Prostate gland (tissue), 2 donors: ENCODE measurements around the gene STK38. TPM values are rescaled to one million over a fixed set of nuclear protein-coding genes. Genes with fewer than 3 reads are reported as not detected.

Experiments
- DNase-seq: peaks from one replicate; pipeline ENCODE4 v3.0.0-alpha.2; 2019; ENCODE audit warnings: low spot score
- H3K27ac ChIP-seq, 2 donors: fragments of 200-600 bp; sonication (generic); 2 replicates each; pipeline ENCODE4 v1.5.1; 2017 to 2019
- H3K27me3 ChIP-seq: fragments of 200-600 bp; sonication (generic); replicated peaks from 2 replicates; pipeline ENCODE4 v1.5.1; 2019; ENCODE audit not compliant: insufficient read depth
- H3K36me3 ChIP-seq, 2 donors: fragments of 200-600 bp; sonication (generic); 1 replicate in 1 of 2; 2 replicates in 1 of 2; pipeline versions ENCODE4 v1.5.1 to v1.8.1; 2017 to 2019
- H3K4me1 ChIP-seq: fragments of 200-600 bp; sonication (generic); replicated peaks from 2 replicates; pipeline ENCODE4 v1.5.1; 2019
- H3K4me3 ChIP-seq, 2 donors: fragments of 200-600 bp; sonication (generic); 2 replicates each; pipeline ENCODE4 v1.5.1; 2017 to 2019
- H3K9me3 ChIP-seq: fragments of 200-600 bp; sonication (generic); 2 replicates; pipeline ENCODE4 v1.5.1; 2017
- POLR2A ChIP-seq: fragments of 450-650 bp; IDR thresholded peaks from one replicate; pipeline ENCODE4 v1.6.1; 2016; ENCODE audit warnings: antibody characterized with exemption, mild to moderate bottlenecking
- POLR2AphosphoS5 ChIP-seq: sonication (generic); formaldehyde crosslinking; IDR thresholded peaks from one replicate; pipeline ENCODE4 v1.6.1; 2017; ENCODE audit warnings: antibody characterized with exemption
- WGBS: methylation state at CpG from one replicate; pipeline ENCODE4 v1.1.5; 2018; 5-methylcytosine and 5-hydroxymethylcytosine counted together
- intact Hi-C: fragments of 100-400 bp; cut with DNase I; formaldehyde crosslinking; loops from one replicate; pipeline ENCODE4 v1.14.2; 2022
- total RNA-seq, 2 donors: library from RNA; depleted of rRNA; stranded (reverse); fragments of >200 nt; gene quantifications; one replicate each; pipeline ENCODE4 v1.1.0, GENCODE V29; 2016
- TF ChIP-seq, protein P1 (sequence below), 4 experiments: fragments of 200-600 bp in 2 of 4; fragments of 450-650 bp in 2 of 4; sonication (generic) in 2 of 4; IDR thresholded peaks; 1 replicate in 3 of 4; 2 replicates in 1 of 4; pipeline ENCODE4 v1.5.1; 2016 to 2019; ENCODE audit warnings: antibody characterized with exemption in 4 of 4, mild to moderate bottlenecking in 2 of 4, moderate library complexity in 2 of 4

The STK38 gene
- total RNA-seq, 2 donors from 2014 or later = 16.5 to 17.7 TPM

DNA sequence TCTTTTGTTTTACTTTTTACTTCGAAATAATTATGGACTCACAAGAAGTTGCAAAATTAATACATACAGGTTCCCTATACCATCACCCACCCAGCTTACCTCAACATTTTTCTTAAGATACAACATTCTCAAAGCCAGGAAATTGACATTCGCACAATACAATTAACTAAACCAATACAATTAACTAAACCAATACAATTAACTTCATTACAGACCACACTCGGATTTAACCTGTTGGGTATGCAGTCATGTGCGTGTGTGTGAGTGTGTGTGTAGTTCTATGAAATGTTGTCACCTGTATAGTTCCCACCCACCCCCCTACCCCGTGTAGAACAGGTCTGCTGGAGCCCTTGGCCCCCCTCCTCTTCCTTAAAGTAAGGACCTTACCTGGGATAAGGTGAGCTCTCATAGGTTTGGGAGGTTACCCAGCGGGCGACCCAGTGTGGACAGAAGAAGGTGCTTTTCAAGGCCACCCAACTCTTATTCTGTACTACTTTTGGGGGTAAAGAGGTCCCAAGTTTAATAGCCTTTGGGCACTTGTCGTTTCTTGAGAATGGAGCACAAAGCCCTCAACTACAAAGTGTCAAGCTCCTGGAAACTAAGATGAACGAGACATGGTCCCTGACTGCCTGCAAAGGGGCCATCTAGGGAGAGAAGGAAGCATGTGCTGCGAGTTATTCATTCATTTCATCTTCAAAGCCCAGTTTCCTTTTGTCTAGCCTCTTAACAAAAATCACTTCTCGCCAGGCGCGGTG is 544 bp upstream of the STK38 start:
- no peak for TF ChIP-seq POLR2A
- TF ChIP-seq POLR2AphosphoS5 = no peak
- intact Hi-C loops = loop anchor here (1.0 to 5.0 kb wide), 4 partner anchors 31 to 126 kb away; partner anchors contain the start of gene SRSF3
- Histone ChIP-seq H3K27me3 (no peaks in the 10 kb centered on the region), H3K36me3 (no peaks in the 10 kb centered on the region), H3K4me1 (peaks cover 3% of the 10 kb centered on the region), H3K9me3 (no peaks in the 10 kb centered on the region), H3K27ac (peak overlapping the region; percentile 94 to 96), H3K4me3 (peak overlapping the region; percentile 72 to 90)
- DNase-seq = no peak
- 62% methylated on average over 13 of the region's 13 CpGs for WGBS

DNA sequence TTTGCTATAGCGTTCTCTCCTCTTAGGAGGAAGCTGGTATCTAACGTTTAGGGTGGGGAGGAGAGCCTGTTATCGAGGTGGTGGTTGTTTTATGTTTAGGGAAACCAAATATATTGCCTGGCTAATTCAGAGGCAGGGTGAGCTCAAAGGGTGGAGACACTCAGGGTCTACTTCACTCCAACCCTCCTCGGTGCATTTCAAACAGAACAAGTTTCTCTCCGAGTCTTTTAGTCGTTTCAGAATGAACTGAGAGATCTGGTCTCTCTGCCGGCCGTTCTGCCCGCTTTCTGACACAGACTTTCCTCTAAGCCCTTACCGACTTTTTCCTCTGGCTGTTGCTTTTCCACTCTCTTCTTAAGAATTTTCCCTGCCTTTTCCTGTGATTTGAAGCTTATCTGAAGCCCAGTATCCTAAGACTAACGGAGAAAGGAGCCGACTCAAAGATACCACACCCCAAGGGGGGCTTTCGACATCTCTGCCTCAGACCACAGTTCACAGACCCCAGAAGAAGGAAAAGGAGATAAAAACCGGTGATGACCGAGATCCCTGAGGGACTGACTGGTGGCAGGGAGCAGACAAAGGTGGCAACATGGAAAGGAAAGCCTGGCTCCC is 865 bp downstream of the STK38 start:
- no peaks in the 10 kb centered on the region for H3K9me3 ChIP-seq
- no peaks in the 10 kb centered on the region for H3K27me3 ChIP-seq
- peak overlapping the region; percentile 94 to 96 for H3K27ac ChIP-seq
- 1% methylated on average over 15 of the region's 15 CpGs for WGBS
- no peak for DNase-seq
- no peaks in the 10 kb centered on the region for H3K36me3 ChIP-seq
- TF ChIP-seq POLR2AphosphoS5 = no peak
- TF ChIP-seq, protein P1, sequence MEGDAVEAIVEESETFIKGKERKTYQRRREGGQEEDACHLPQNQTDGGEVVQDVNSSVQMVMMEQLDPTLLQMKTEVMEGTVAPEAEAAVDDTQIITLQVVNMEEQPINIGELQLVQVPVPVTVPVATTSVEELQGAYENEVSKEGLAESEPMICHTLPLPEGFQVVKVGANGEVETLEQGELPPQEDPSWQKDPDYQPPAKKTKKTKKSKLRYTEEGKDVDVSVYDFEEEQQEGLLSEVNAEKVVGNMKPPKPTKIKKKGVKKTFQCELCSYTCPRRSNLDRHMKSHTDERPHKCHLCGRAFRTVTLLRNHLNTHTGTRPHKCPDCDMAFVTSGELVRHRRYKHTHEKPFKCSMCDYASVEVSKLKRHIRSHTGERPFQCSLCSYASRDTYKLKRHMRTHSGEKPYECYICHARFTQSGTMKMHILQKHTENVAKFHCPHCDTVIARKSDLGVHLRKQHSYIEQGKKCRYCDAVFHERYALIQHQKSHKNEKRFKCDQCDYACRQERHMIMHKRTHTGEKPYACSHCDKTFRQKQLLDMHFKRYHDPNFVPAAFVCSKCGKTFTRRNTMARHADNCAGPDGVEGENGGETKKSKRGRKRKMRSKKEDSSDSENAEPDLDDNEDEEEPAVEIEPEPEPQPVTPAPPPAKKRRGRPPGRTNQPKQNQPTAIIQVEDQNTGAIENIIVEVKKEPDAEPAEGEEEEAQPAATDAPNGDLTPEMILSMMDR (IDR thresholded peaks at IDR 0.05) = no peak
- no peak for TF ChIP-seq POLR2A
- peak overlapping the region; percentile 72 to 90 for H3K4me3 ChIP-seq
- H3K4me1 ChIP-seq = peaks cover 3% of the 10 kb centered on the region
- intact Hi-C loops = loop anchor here (2.0 to 5.0 kb wide), 3 partner anchors 32 to 124 kb away; no protein-coding TSS in a partner anchor

GRCh38 chr6:36545767-36546307 is 1.4 kb downstream of the STK38 start:
- Histone ChIP-seq H3K4me1 (peaks cover 3% of the 10 kb centered on the region), H3K36me3 (no peaks in the 10 kb centered on the region), H3K4me3 (peak overlapping the region; percentile 72 to 90), H3K9me3 (no peaks in the 10 kb centered on the region), H3K27me3 (no peaks in the 10 kb centered on the region), H3K27ac (peak overlapping the region; percentile 94 to 96)
- 10% methylated on average over 3 of the region's 3 CpGs for WGBS
- DNase-seq = no peak
- intact Hi-C loops = loop anchor here (2.0 to 5.0 kb wide), 3 partner anchors 33 to 124 kb away; no protein-coding TSS in a partner anchor
- no peak for TF ChIP-seq POLR2A
- TF ChIP-seq, protein P1 (IDR thresholded peaks at IDR 0.05) = no peak
- TF ChIP-seq POLR2AphosphoS5 = no peak

- Histone ChIP-seq H3K9me3 (no peaks in the 10 kb centered on the region), H3K4me1 (peaks cover 3% of the 10 kb centered on the region), H3K36me3 (no peaks in the 10 kb centered on the region), H3K4me3 (no peak overlapping the region), H3K27ac (no peak overlapping the region), H3K27me3 (no peaks in the 10 kb centered on the region)
- TF ChIP-seq, protein P1 (IDR thresholded peaks at IDR 0.05) = no peak
- intact Hi-C loops = no loop called here
- no peak for DNase-seq
- WGBS = 21% methylated on average over 1 of the region's 1 CpG
Measured at GRCh38 chr6:36544228-36544627, 3.1 kb downstream of the STK38 start.

DNA sequence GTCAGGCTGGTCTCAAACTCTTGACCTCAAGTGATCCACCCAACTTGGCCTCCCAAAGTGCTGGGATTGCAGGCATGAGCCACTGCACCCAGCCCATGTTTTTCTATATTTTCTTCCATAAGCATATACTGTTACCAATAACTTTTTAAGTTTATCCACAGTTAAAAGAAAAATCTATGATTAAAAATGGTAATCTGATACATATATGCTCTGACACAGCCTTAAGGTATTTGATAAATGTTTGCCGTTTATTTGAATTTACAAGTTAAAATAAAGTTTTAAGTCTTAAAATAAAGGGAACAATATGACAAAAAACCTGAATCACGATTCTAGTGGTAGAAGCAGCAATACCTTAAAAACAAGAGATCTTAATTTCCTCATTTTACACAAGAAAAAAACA is 5.2 kb downstream of the STK38 start:
- H3K4me3 ChIP-seq = no peak overlapping the region
- TF ChIP-seq, protein P1 (IDR thresholded peaks at IDR 0.05) = no peak
- no peak for TF ChIP-seq POLR2AphosphoS5
- TF ChIP-seq POLR2A = no peak
- H3K4me1 ChIP-seq = peaks cover 3% of the 10 kb centered on the region
- intact Hi-C loops = no loop called here
- H3K36me3 ChIP-seq = no peaks in the 10 kb centered on the region
- H3K27me3 ChIP-seq = no peaks in the 10 kb centered on the region
- H3K27ac ChIP-seq = no peak overlapping the region
- DNase-seq = no peak
- H3K9me3 ChIP-seq = no peaks in the 10 kb centered on the region
- WGBS = 62% methylated on average over 2 of the region's 2 CpGs
